GM04503 (cell line): ENCODE measurements around the gene PRAC2.

Experiments used
- DNase-seq: peaks from one replicate; pipeline ENCODE4 v3.0.0-alpha.2; 2012; ENCODE audit warnings: low read depth

The PRAC2 gene

DNA sequence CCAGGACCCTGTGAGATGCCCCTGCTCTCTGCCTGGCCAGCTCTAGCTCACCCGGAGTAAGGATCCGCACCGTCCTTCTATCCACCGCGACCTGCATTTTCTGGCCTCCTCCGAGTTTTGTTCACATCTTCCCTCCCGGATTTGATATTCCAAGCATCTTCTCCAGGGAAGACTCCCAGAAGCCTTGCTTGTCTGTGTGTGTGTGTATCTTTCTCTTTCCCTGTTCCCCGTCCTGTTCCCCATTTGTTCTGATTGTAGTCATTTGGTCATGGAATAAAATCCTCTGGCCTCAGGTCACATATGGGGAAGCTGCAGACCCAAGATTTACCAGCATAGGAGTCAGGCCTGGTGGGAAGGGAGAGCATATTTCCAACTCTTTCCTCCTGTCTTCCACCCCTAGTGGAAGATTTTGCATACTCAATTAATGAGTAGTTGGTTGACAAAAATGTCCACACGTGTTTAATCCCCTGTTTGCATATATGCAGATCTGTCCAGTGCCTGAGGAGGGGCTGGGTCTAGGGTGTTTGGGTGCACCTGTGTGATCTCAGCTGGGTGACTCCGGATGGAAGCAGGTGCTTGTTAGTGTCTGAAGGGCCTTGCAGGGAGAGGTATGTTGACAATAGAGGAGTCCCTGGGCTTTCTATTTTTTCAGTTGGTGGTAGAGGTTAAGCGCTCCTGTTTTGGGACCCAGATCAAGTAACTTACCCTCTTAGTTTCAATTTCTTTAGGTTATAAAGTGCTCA, 2.5 kb upstream of the PRAC2 start:
- no peak for DNase-seq

DNA sequence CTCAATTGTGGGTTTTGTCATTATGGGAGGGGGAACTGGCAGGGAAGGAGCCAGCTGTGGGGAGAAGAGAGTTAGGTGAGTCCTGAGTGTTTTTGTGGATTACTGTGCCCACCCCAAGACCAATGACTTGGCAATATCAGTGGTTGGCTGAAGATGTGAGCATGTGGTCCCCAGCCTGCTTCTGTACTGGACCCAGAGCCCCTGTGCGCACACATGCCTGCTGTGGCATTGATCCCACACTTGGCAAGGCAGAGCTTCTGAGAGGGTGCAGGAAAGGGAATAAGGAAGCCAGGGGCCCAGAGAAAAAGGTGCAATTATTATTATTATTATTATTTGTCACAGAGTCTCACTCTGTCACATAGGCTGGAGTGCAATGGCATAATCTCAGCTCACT, 2.0 kb upstream of the PRAC2 start:
- no peak for DNase-seq

DNA sequence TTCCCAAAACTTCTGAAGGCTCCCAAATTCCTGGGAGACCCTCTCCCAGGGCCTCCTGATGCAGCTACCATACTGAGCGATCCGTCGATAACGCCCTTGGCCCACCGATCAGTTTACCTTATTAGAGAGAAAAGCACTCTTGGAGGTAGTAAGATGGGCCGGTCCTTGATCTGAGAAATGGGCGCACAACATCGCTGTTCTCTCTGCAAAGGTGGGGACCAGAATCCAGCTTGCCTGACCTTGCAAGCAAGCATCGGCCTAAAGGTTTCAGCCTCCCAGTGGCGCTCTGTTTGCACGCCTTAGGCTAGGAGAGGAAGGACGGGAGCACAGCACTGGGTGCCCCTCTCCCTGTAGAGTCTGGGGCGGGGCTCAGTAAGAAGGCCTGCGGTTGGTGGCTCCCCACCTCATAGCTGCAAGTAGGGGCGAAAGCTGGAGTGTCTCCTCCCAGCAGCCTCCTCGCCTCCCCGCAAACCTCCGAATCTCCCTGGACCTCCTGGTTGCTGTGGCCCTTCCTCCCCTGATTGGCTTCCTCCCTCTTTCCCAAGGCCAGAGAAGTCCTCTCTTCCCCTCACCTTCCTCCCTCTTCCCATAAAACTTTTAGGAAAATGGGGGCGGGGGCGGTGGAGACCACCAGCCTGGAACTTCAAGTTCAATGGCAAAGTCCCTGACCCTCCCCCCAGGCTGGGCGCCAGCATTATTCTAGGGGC, 631 bp upstream of the PRAC2 start, which contains the start of gene PRAC1:
Gene PRAC1 (minus strand): TSS at position 318 of the 707 bp plus-strand sequence. CDS start 126 bp downstream, at position 192.
- DNase-seq, result no peak

DNA sequence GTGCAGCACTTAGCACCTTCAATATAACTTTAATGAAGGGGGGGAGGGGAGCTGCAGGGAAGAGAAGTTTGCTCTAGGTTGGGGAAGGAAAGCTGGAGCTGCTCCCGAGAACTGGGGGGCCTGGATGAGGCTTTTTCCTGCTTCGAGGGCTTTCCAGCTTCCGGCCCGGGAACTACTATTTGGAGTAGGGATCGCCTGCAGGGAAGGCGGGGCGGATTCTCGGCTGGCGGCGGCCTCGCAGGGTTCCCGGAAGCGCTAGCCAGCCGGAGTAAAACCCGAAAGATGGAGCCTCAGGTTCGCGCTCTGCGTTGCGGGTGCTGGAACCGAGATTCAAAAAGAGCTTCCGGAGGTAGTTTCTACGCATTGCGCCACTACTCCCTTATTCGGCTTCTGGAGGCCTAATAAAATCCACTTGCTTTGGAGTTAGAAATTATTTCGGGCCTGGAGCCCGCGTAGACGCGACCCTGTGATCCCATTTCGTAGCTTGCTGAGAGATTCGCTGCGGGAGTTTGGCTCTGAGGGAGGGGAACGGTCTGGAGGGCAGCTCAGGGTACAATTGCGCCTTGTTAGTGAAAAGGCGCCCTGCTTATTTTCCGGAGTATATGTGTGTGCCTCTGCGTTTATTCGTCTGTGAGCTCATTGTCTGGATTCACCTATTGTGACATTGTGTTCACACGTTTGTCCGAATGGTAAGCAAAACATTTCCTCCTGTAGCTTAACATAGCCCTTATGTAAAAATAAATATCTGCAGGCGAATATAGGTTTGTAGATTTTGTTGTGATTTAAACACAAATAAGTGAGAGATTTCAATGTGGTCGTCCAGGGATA, 652 bp downstream of the PRAC2 start:
- DNase-seq, result no peak

DNA sequence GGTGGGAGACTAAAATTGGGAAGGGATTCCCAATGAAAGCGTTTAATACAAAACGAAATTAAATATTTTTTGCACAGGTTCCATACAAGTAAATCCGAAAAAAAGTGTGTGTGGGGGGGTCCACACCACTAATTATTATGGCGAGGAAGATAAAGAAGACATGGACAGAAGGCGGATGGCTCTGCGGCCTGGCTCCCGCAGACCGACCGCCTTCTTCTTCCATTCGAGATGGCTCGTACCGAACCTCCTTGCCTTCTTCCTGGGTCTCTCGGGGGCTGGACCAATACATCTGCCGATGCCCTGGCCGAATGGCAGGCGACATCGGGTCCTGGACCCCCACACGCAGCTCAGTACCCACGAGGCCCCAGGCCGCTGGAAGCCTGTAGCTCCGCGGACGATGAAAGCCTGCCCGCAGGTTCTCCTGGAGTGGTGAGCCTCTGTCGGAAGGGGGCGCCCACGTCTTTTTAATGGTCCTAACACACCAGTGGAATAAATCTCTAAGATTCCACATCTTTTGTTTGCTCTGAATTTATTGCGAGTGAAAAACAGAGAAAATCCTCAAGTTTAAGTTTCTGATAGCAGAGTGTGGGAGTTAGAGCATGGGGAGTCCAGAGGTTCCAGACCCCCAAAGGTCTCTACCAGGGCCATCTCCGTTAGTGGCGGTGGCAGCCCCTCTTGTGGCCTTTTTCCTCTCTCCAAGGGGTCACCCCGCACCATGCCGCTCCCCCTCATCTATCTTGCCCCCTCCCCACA, 1.4 kb downstream of the PRAC2 start:
- DNase-seq, result no peak

DNA sequence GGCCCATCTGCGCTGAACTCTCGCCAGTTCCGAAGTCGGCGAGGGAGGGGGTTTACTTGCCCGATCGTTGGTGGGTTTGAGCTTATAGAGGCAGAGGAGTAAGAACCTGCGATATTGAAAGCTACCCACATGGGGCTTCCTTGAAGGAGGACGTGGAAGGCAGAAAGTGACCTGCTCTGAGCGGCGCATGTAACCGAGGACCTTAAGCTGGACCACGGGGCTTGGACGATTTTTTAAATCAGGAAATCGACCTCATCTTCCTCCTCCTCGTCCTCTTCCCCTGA, 2.0 kb downstream of the PRAC2 start:
- no peak for DNase-seq

DNA sequence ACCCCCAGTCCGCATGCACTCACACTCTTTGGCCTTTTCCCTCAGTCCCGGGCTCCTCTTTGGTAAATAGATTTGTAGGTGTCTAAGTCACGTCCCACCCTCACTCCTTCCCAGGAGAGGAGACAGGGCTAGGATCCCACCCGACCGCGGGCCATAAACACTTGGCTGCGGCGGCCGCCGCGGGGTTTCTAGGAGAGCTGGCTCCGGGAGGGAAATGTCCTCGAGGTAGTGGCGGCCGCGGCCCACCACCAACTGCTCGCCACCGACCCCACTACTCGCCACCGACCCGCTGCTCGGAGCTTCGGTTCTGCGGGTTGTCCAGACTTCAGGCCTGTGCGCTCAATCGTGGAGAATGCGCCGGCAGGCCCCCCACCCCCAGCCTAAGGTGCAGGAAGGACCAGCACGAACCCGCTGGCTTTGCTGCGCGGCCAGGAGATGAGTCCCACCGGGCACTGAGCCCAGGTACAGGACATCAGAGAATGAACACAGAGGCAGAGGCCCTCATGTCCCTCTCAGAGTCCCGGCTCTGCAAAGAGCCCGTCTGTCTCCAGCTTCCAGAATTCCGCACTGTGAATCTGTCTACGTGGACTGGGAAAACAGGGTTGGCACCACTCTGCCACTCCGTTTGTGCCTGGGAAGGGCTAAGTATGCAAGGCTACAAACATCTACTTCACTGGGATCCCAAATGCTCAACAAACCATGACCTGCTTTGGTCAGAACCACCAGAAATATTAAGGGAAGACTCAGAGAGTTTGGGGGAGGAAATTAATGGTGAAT, 2.5 kb downstream of the PRAC2 start:
- no peak for DNase-seq

DNA sequence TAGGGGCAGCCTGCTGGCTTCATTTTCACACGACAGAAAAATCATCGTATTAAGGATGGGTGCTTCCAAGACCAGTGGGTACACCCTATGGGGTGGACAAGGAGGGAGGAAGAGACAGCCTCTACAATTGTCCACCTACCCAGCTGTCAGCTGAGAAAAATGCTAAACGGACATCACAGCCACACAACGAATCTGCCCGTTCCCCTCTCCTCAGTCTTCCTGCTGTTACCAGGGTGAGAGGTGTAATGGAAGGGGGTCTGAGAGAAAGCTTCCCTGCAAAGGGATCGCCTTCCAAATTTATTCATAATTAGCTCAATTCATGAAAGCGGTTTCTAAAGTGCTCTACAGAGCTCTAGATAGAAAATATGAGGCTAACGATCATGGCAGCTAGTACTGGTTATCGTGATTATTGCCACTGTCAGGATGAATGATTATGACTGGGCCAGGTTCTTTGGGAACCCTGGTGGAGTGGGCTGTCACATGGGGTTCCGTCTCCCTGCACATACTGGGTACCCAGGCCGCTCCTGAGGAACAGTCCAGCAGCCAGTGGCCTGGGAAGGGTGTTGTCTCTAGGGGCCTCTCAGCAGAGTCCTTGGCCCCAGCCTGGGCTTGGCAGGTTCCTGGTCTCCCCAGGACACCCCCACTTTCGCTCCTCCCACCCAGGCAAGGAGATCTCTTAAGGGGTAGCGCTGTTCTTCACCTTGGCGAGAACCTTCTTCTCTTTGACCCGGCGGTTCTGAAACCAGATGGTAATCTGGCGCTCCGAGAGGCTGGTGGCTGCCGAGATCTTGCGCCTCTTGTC, 3.3 kb downstream of the PRAC2 start:
- DNase-seq, result no peak

DNA sequence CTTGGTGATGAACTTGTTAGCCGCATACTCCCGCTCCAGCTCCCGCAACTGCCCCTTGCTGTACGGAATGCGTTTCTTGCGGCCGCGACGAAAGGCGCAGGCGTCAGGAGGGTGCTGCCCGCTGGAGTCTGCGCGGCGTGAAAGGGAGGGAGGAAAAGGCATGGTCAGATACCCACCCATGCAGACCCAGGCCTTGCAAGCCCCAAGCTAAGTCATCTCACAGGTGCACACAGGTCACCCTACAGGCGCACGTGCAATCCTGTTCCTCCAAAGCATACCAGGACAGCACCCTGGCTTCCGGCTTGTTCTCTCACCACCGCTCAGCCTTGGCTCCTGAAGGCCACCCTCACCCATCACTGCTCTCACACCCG, 3.9 kb downstream of the PRAC2 start:
- DNase-seq, result no peak

DNA sequence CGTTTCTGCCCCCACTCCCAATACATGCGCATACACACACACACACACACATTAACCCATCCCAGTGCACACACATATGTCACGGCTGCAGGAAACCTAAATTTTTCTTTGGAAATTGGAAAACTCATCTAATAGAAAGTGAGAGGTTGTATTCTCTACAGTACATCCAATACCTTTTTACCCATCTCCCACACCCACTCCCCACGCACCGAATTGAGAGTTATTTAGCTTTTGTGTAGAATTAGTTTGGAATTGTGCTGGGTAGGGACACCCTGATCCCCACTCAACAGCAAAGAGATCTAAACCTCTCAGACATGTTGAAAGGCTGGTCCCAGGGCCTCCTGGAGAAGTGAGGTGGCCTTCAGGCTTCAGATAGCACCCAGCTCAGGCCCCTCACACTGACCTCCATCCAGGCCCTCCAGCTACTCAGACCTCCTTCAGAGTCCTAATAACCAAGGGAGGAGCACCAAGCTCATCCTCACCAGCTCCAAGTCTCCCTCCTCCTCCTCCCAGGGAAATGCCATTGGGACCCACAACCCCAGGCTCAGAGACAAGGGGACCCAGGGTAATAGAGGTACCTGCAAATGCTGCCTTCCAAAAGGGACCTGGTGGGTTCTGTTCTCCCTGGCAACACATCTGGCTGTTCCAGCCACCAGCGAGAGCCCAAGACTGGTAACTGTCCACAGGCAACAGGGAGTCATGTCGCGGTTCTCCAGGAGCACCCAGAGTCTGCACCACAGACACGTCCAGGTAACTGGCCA, 4.6 kb downstream of the PRAC2 start:
- no peak for DNase-seq

DNA sequence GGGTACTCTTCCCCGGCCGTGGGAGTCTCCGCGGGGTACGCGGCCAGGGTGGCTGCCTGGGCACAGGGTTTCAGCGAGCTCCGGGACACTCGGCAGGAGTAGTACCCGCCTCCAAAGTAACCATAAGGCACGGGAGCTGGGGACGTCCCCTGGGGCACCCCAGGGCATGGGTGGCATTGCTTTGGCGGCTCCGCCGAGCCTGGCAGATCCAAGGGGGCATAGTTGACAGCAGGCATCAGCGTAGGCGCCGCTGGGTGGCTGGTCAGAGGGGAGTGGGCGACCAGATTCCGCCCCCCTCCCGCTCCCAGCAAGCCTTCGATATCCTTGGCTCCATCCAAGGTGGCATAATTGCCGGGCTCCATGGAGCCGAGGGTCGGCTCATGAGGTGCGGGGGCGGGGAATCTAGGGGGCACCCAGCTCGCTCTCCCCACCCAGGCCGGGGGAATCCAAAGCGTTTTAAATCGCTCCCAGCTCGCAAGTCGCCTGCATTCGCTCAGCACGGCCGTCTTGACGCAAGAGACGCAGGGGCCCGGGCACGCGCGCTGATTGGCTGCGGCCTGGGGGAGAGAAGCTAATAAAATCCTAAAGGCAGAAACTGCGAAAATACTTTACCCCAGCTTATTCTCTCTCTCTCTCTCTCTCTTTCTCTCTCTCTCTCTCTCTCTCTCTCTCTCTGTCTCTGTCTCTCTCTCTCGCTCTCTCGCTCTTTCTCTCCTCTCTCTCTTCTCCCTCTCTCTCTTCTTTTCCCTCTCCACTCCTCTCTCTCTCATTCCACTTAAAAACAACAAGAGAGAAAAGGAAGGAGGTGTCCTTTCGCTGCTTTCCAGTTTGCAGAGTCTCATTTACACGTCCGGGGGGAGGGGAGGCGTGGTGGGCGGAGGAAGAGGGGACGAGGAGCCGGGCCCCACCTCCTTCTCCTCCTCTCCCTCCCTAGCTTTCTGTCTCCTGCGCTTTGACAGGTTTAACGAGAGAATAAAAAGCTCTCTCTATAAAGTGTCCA, 5.5 kb downstream of the PRAC2 start, which contains the start of gene HOXB13:
Gene HOXB13 (minus strand): TSS at position 519 of the 1,000 bp plus-strand sequence. CDS start 157 bp downstream, at position 362.
- DNase-seq, result no peak

DNA sequence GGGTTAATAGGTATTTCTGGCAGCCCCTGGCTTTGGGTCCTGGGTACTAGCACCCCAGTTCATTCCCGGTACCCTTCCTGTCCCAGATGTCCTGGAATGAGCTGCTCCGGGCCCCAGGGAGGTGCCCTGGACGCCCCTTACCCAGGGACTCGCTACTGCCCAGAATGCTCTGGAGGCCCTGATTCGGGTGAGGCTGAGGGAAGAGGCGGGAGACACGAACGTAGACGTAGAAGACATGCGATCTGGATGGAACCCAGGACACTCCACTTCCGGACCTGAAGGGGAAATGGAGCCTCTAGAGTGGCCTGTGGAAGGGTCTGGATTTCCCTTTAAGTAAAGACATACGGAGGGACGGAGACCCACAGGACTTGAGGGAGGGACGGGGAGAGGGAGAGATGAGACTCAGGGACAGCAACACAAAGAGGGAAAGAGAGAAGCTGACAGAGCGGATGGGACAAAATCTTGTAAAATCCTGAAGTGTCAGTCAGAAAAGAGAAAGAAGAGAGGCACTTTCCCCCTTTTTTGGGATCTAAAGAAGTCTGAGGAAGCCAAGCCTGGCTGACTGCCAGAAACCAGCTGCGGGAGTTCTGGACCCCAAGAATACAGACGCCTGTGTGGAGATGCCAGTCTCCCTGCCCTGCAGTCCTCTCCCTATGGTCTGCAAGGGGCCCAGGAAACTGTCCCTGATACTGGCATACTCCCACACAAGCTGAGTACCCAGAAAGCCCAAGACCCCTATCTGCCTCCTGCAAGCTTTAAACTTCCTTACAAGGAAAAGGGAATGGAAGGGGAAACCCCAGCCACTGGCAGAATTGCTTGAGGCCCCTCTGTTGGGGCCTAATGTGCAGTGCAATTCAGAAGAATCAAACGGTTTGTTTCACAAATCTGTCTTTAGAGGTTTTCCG, 6.6 kb downstream of the PRAC2 start:
- no peak for DNase-seq

DNA sequence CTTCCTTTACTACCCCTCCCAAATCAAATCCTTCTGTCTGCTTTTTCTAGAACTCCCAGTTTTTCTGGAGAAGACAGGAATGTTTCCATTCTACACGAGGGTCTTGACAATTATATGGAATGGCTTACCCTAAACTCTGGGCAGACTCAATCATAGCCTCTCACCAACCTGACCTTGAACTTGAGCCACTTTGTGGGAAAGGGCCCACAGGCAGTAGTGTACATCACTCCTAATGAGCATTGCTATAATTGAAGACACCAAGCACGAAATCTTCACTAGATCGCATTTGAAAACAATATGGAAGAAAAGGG, 7.2 kb downstream of the PRAC2 start:
- DNase-seq, result no peak

DNA sequence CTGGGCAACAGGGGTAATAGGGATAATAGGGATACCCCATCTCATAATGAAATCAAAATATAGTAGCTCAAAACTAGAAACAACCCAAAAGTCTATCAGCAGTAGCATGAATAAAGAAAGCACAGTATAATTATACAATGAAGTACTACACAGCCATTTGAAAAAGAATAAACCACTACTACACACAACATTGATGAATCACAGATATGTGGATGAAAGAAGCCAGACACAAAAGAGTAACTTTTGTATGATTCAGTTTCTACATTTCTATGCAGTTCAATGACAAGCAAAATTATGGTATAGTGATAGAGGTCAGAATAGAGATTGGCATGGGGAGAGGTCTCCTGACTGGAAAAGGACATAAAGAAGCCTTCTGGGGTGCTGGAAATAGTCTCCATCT, 8.4 kb downstream of the PRAC2 start:
- DNase-seq, result no peak

DNA sequence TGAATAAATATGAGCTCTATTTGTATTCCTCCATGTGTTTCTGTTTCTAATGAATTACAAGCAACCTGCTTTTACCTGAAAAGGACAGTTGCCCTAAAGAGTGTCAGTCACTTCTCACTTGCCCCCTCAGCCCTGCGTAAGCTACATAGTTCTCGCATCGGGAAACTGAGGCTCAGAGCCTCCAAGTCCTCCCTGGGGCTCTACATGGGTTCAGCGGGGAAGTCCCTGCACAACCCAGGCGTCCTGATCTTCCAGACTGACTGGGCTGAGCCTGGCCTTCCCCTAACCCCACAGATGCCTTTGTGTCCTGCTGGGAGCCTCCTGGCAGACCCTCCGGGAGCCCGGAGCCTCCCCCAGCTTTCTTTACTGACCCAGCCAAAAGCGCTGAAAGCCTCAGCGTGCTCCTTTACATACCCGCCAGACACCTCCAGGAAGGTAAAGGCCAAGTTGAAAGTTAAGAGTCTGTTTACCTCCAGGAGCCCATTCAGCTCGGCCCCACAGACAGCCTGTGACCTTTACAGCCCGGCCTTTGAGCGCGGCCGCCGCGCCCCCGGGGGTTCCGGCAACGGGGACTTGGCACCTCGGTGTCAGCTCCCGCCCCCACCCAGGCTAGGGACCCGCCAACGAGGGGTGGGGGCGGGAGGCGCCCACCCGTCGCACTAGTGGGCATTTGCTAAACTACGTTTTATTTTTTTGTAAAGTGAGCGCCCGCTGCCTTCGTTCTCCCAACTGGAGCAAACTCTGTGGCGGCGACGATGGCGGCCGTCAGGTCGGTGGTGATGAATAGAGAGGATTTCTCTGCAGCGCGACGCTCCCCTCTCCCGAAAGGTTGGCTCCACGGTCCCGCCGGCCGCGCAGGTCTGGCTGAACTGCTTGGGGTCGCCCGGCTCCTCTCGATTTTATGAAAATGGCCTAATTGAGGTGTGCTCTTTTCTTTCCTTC, 10.0 kb downstream of the PRAC2 start:
- no peak for DNase-seq

DNA sequence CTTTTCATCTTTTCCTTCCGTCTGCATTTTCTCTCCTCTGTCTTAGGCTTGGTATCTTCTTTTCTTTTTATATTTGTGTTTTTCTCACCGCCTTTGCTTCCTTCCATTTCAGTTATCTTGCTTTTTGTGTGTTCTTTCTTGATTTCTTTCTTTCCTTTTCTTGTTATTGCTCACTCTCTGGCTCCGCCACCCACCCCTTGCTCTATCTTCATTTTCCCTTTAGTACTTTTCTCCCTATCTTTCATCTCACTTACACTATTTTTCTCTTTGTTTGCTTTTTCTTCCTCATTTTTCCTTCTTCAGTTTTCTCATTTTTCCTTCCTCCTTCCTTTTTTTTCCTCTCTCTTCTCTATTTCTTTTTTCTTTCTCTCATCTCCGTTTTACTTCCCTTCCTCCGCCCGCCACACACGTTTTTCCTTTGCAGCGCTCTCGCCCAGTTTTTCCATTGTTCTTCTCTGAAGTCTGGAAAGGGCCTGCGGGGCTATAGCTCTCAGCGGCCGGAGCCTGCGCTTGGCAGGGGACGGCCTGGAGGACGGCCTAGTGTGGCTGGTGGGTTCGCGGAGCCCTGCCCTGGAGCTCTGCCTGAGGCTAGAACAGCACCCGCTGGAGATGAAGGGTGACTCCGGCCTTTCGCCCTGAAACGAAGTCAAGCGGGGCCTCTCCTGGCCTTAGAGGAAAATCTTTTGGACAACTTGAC, 10.8 kb downstream of the PRAC2 start:
- no peak for DNase-seq
